K562 (cell line): ENCODE data around the gene RARRES1. TPM values are rescaled to one million over a fixed set of nuclear protein-coding genes. Genes with fewer than 3 reads are reported as not detected.

ENCODE experiments used
- ATAC-seq: fragments of 200-7000 bp; cut with Tn5 transposase; 3 replicates; pipeline ENCODE4 v1.9.1; 2020; ENCODE audit warnings: moderate library complexity
- BruUV-seq: library from RNA; stranded (reverse); fragments of 400-500 nt; replicated peaks from 2 replicates; lab custom pipeline; 2021; lab: Mats Ljungman, UMichigan
- CTCF ChIA-PET: fragments of 300-600 bp; formaldehyde crosslinking; extraction: SDS; loops from one replicate; lab custom pipeline; 2021; ENCODE audit warnings: low intra/inter-chr PET ratio; lab: Yijun Ruan, JAX
- POLR2A ChIA-PET: fragments of 300-600, 350-650 bp; sonication (Branson Sonifier 250); formaldehyde crosslinking; extraction: SDS; loops from one replicate; lab custom pipeline; 2021; ENCODE audit warnings: antibody characterized with exemption, inconsistent platforms; lab: Yijun Ruan, JAX
- DNase-seq, 4 experiments: peaks; one replicate each; pipeline versions ENCODE4 v3.0.0 to v3.0.0-alpha.2; 2011 to 2018; ENCODE audit warnings: low spot score in 3 of 4, mixed read lengths in 3 of 4; ENCODE audit errors: extremely low read depth in 1 of 4
- FAIRE-seq: peaks from 2 replicates; lab custom pipeline; 2011; peaks lifted over from hg19 to GRCh38; lab: Jason Lieb, UNC
- H2AFZ ChIP-seq: 2 replicates; pipeline ENCODE4 v1.6.0; 2011; ENCODE audit warnings: low read depth, low read length, control low read depth, inconsistent platforms
- H3K27ac ChIP-seq: fragments of 200-600 bp; 3 replicates; pipeline ENCODE4 v1.8.0; 2011; ENCODE audit warnings: low read depth, mild to moderate bottlenecking, control low read depth, inconsistent platforms, low read length, moderate library complexity, mixed read lengths; ENCODE audit errors: extremely low read depth
- H3K27me3 ChIP-seq, 2 experiments: fragments of 300-600 bp in 1 of 2; 2 replicates in 1 of 2; 3 replicates in 1 of 2; pipeline versions ENCODE4 v1.6.0 to v1.8.0; 2011; ENCODE audit warnings: inconsistent platforms in 2 of 2, low read length in 2 of 2, mild to moderate bottlenecking in 1 of 2, mixed read lengths in 1 of 2, moderate library complexity in 1 of 2; ENCODE audit not compliant: control insufficient read depth in 2 of 2, insufficient read depth in 2 of 2
- H3K36me3 ChIP-seq: fragments of 300-600 bp; 3 replicates; pipeline ENCODE4 v1.8.0; 2011; ENCODE audit warnings: mild to moderate bottlenecking, low read length, inconsistent platforms; ENCODE audit not compliant: control insufficient read depth, insufficient read depth
- H3K4me1 ChIP-seq, 2 experiments: fragments of 200-600 bp in 1 of 2; replicated peaks in 1 of 2; 2 replicates in 1 of 2; 3 replicates in 1 of 2; pipeline versions ENCODE4 v1.5.1 to v1.8.0; 2011; ENCODE audit warnings: inconsistent platforms in 2 of 2, low read length in 2 of 2, mild to moderate bottlenecking in 1 of 2, mixed read lengths in 1 of 2, moderate library complexity in 1 of 2; ENCODE audit not compliant: control insufficient read depth in 2 of 2, insufficient read depth in 2 of 2
- H3K4me2 ChIP-seq: 2 replicates; pipeline ENCODE4 v1.6.1; 2011; ENCODE audit warnings: low read length, control low read depth, inconsistent platforms, mixed read lengths; ENCODE audit not compliant: insufficient read depth
- H3K4me3 ChIP-seq: fragments of 200-600 bp; sonication (generic), shearing (Covaris generic); 2 replicates; pipeline ENCODE4 v1.5.1; 2016; ENCODE audit warnings: control low read depth, inconsistent platforms
- H3K79me2 ChIP-seq: fragments of 200-600 bp; 3 replicates; pipeline ENCODE4 v1.8.0; 2011; ENCODE audit warnings: low read length, inconsistent platforms; ENCODE audit not compliant: control insufficient read depth, insufficient read depth
- H3K9ac ChIP-seq, 2 experiments: 2 replicates each; pipeline versions ENCODE4 v1.6.0 to v1.6.1; 2011; ENCODE audit warnings: low read depth in 2 of 2, low read length in 2 of 2, control low read depth in 1 of 2, inconsistent platforms in 1 of 2, mild to moderate bottlenecking in 1 of 2, mixed read lengths in 1 of 2; ENCODE audit not compliant: insufficient read depth in 1 of 2
- H3K9me1 ChIP-seq: one replicate; pipeline ENCODE4 v1.6.0; 2011; ENCODE audit warnings: inconsistent platforms, mild to moderate bottlenecking, low read length, moderate library complexity; ENCODE audit not compliant: control insufficient read depth, insufficient read depth
- H3K9me3 ChIP-seq: replicated peaks from 2 replicates; pipeline ENCODE4 v1.5.1; 2011; ENCODE audit warnings: low read depth, low read length, inconsistent platforms; ENCODE audit not compliant: control insufficient read depth, insufficient read depth
- H4K20me1 ChIP-seq: replicated peaks from 2 replicates; pipeline ENCODE4 v1.6.1; 2011; ENCODE audit warnings: low read length, inconsistent platforms, mixed read lengths; ENCODE audit not compliant: control insufficient read depth, insufficient read depth
- BRD4 ChIP-seq: fragments of 200-600 bp; sonication (generic); IDR thresholded peaks from 2 replicates; pipeline ENCODE4 v1.6.1; 2017; ENCODE audit warnings: inconsistent platforms
- CBX2 ChIP-seq: fragments of 200-600 bp; sonication (generic); IDR thresholded peaks from one replicate; pipeline ENCODE4 v1.6.1; 2012; ENCODE audit warnings: mild to moderate bottlenecking, low read length, inconsistent platforms; ENCODE audit not compliant: insufficient read depth, poor library complexity, severe bottlenecking
- CREM ChIP-seq: IDR thresholded peaks from 2 replicates; pipeline ENCODE4 v1.6.1; 2014; ENCODE audit warnings: antibody characterized with exemption, low read depth
- EP300 ChIP-seq: IDR thresholded peaks from 2 replicates; pipeline ENCODE4 v1.6.1; 2012; ENCODE audit warnings: low read length, improper control_type of control experiment
- ERF ChIP-seq: fragments of 450-650 bp; formaldehyde crosslinking; IDR thresholded peaks from 2 replicates; pipeline ENCODE4 v1.4.0; 2020; ENCODE audit warnings: mild to moderate bottlenecking, mixed read lengths
- FOXK1 ChIP-seq: sonication (generic); formaldehyde crosslinking; IDR thresholded peaks from 2 replicates; pipeline ENCODE4 v1.8.0; 2022; ENCODE audit warnings: missing genetic modification reagents, mild to moderate bottlenecking, borderline replicate concordance
- MTA3 ChIP-seq: fragments of 450-650 bp; formaldehyde crosslinking; IDR thresholded peaks from 2 replicates; pipeline ENCODE4 v1.6.1; 2017; ENCODE audit warnings: mild to moderate bottlenecking, borderline replicate concordance
- RAD51 ChIP-seq: fragments of 450-650 bp; IDR thresholded peaks from 2 replicates; pipeline ENCODE4 v1.7.1; 2016; ENCODE audit warnings: low read depth, mild to moderate bottlenecking, borderline replicate concordance
- TARDBP ChIP-seq: fragments of 450-650 bp; IDR thresholded peaks from 2 replicates; pipeline ENCODE4 v1.6.1; 2016
- TCF3 ChIP-seq: sonication (generic); formaldehyde crosslinking; IDR thresholded peaks from 2 replicates; pipeline ENCODE4 v1.4.0; 2020; ENCODE audit warnings: mild to moderate bottlenecking, missing genetic modification reagents
- TEAD1 ChIP-seq, 2 experiments: fragments of 450-650 bp in 1 of 2; sonication (generic) in 1 of 2; formaldehyde crosslinking; IDR thresholded peaks; 2 replicates each; pipeline versions ENCODE4 v1.4.0 to v1.8.0; 2020 to 2022; ENCODE audit warnings: mild to moderate bottlenecking in 2 of 2, missing genetic modification reagents in 1 of 2
- YY1 ChIP-seq, 3 experiments: IDR thresholded peaks; 2 replicates each; pipeline ENCODE4 v1.6.1; 2011; ENCODE audit warnings: low read length in 2 of 3, mild to moderate bottlenecking in 2 of 3, moderate library complexity in 2 of 3, borderline replicate concordance in 1 of 3, control low read depth in 1 of 3, low read depth in 1 of 3; ENCODE audit not compliant: insufficient read depth in 3 of 3, insufficient replicate concordance in 2 of 3, control insufficient read depth in 1 of 3, insufficient read length in 1 of 3; ENCODE audit errors: extremely low read depth in 1 of 3
- ZFP1 ChIP-seq: fragments of 450-650 bp; formaldehyde crosslinking; IDR thresholded peaks from 2 replicates; pipeline ENCODE4 v1.4.0; 2020; ENCODE audit warnings: mild to moderate bottlenecking, mixed read lengths
- ZNF3 ChIP-seq: fragments of 250-450 bp; sonication (Bioruptor Pico); IDR thresholded peaks from 2 replicates; pipeline ENCODE4 v1.5.0; 2021; ENCODE audit warnings: mild to moderate bottlenecking, moderate library complexity
- WGBS: fragments of 100-300 bp; shearing (Covaris generic); methylation state at CpG from one replicate; pipeline ENCODE4 v1.1.6; 2016; ENCODE audit warnings: low coverage, mixed read lengths; ENCODE audit not compliant: insufficient coverage; ENCODE audit errors: missing lambda C conversion rate; 5-methylcytosine and 5-hydroxymethylcytosine counted together
- in situ Hi-C: fragments of 300-500 bp; cut with MboI; formaldehyde crosslinking; loops from 4 replicates; pipeline ENCODE4 v1.15.0; 2018; ENCODE audit warnings: inconsistent platforms, mixed read lengths
- intact Hi-C: fragments of 100-400 bp; cut with micrococcal nuclease; formaldehyde crosslinking; loops from 2 replicates; pipeline ENCODE4 v1.14.2; 2022
- polyA plus RNA-seq, 8 experiments: library from polyadenylated mRNA; depleted of rRNA in 4 of 8; stranded (reverse) in 5 of 8; unstranded in 3 of 8; fragments of >200 nt; fragmentation: Nextera tagmentation in 2 of 8; fragmentation: Illumina TruSeq in 1 of 8; extraction: Ambion mirVana in 2 of 8; extraction: Trizol in 1 of 8; gene quantifications; 2 replicates each; pipeline versions ENCODE4 v1.2.1 to v1.2.3, GENCODE V29; 2011 to 2014; ENCODE audit warnings: inconsistent platforms in 1 of 8, missing spikeins in 1 of 8
- total RNA-seq, 7 experiments: library from RNA; depleted of rRNA in 6 of 7; stranded (reverse); fragments of >200 nt in 6 of 7; fragmentation: Illumina TruSeq in 2 of 7; extraction: Trizol in 2 of 7; gene quantifications; 2 replicates each; pipeline versions ENCODE4 v1.2.1 to v1.2.3, GENCODE V29; 2011 to 2021; ENCODE audit warnings: low replicate concordance in 1 of 7
- TF ChIP-seq, protein P1 (sequence below): IDR thresholded peaks from 2 replicates; pipeline ENCODE4 v1.6.1; 2011; ENCODE audit not compliant: insufficient read length; ENCODE audit errors: extremely low read depth
- TF ChIP-seq, protein P2 (sequence below), 2 experiments: fragments of 450-650 bp in 1 of 2; sonication (generic) in 1 of 2; formaldehyde crosslinking; conservative IDR thresholded peaks; 2 replicates each; pipeline versions ENCODE4 v1.4.0 to v1.8.1; 2020 to 2022; ENCODE audit warnings: mild to moderate bottlenecking in 1 of 2, missing genetic modification reagents in 1 of 2
- TF ChIP-seq, protein P3 (sequence below): sonication (generic); formaldehyde crosslinking; IDR thresholded peaks from 2 replicates; pipeline ENCODE4 v1.8.1; 2023; ENCODE audit warnings: mild to moderate bottlenecking, missing genetic modification reagents
- TF ChIP-seq, protein P4 (sequence below): fragments of 250-450 bp; sonication (Bioruptor Pico); IDR thresholded peaks from 2 replicates; pipeline ENCODE4 v1.8.0; 2021; ENCODE audit warnings: borderline replicate concordance, mild to moderate bottlenecking, moderate library complexity; ENCODE audit not compliant: poor library complexity, severe bottlenecking

RARRES1 gene
- total and polyA plus RNA-seq, 9 of the 15 experiments (the other 6 are each of a cell fraction or from before 2014, with no cell fraction given), result not detected

DNA sequence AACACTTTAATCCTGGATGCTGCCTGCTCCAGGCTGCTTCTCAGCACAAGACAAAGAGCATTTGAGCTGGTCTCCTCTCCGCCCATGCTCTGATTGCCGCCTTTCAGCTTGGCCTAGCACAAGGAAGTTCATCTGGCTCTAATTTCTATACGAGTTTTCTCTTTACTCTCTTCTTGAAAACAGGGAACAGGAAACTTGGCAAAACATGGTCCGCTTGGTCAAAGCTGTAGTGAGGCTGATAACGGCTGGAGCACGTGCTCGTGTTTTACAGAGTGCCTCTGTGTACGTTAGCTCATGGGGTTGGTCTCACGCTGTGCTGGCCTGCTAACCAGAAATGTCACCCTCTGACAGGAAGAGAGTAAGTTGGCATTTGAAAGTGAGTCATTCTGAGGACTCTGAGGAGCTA is 19.2 kb downstream of the RARRES1 start:
- Histone ChIP-seq H3K27ac (peak overlapping the region; percentile 36; the same call in 2 of the 3 replicates), H3K4me2 (no peak overlapping the region), H3K27me3 (no peaks in the 10 kb centered on the region), H3K9me1 (no peaks in the 10 kb centered on the region), H3K36me3 (peaks cover 45% of the 10 kb centered on the region), H3K9ac (peak overlapping the region in 1 of 2 experiments; percentile 0; a peak in 1 of 4 replicates), H3K9me3 (no peaks in the 10 kb centered on the region), H4K20me1 (no peaks in the 10 kb centered on the region), H3K4me3 (no peak overlapping the region), H3K79me2 (no peaks in the 10 kb centered on the region), H3K4me1 (peaks cover 19 to 32% of the 10 kb centered on the region in 2 experiments; a peak in 4 of 5 replicates), H2AFZ (peak overlapping the region; percentile 44; the same call in 1 of the 2 replicates)
- in situ Hi-C loops (no loop called here), intact Hi-C loops (no loop called here)
- FAIRE-seq (peak; percentile 79), ATAC-seq (peak; percentile 21; the same call in 1 of the 3 replicates), DNase-seq (peak in 1 of 4 experiments; percentile 54)
- no TSS peak for BruUV-seq
- ChIA-PET CTCF (no interaction called here), POLR2A (interaction anchor here (1.0 to 1.6 kb wide), 6 partner anchors 9 to 28 kb away, joined by 3 to 8 read pairs (median 3); no protein-coding TSS in a partner anchor)
- WGBS, result 53% methylated on average over 9 of the region's 9 CpGs
- TF ChIP-seq CBX2 (no peak), TCF3 (CRISPR knock-in tag) (0 out of 2 replicates have a peak, but pooled peaks have one; percentile 8), ERF (peak; percentile 77), EP300 (no peak), ZFP1 (CRISPR knock-in tag) (no peak), TARDBP (no peak), RAD51 (no peak), BRD4 (no peak), ZNF3 (no peak), TEAD1 (CRISPR knock-in tag; IDR thresholded peaks at IDR 0.05) (no peak; a peak in 1 of 4 replicates), YY1 (IDR thresholded peaks at IDR 0.05; ENCODE audit: borderline replicate concordance in 1 of 3, control insufficient read depth in 1 of 3, extremely low read depth in 1 of 3, insufficient read depth in 3 of 3, insufficient read length in 1 of 3, insufficient replicate concordance in 2 of 3, low read depth in 1 of 3, low read length in 2 of 3) (no peak), MTA3 (no peak), CREM (no peak), FOXK1 (CRISPR knock-in tag) (no peak)
- TF ChIP-seq, protein P1, sequence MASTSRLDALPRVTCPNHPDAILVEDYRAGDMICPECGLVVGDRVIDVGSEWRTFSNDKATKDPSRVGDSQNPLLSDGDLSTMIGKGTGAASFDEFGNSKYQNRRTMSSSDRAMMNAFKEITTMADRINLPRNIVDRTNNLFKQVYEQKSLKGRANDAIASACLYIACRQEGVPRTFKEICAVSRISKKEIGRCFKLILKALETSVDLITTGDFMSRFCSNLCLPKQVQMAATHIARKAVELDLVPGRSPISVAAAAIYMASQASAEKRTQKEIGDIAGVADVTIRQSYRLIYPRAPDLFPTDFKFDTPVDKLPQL, result no peak
- TF ChIP-seq, protein P2, sequence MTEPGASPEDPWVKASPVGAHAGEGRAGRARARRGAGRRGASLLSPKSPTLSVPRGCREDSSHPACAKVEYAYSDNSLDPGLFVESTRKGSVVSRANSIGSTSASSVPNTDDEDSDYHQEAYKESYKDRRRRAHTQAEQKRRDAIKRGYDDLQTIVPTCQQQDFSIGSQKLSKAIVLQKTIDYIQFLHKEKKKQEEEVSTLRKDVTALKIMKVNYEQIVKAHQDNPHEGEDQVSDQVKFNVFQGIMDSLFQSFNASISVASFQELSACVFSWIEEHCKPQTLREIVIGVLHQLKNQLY (CRISPR knock-in tag; conservative IDR thresholded peaks at IDR 0.05), result no peak
- TF ChIP-seq, protein P3, sequence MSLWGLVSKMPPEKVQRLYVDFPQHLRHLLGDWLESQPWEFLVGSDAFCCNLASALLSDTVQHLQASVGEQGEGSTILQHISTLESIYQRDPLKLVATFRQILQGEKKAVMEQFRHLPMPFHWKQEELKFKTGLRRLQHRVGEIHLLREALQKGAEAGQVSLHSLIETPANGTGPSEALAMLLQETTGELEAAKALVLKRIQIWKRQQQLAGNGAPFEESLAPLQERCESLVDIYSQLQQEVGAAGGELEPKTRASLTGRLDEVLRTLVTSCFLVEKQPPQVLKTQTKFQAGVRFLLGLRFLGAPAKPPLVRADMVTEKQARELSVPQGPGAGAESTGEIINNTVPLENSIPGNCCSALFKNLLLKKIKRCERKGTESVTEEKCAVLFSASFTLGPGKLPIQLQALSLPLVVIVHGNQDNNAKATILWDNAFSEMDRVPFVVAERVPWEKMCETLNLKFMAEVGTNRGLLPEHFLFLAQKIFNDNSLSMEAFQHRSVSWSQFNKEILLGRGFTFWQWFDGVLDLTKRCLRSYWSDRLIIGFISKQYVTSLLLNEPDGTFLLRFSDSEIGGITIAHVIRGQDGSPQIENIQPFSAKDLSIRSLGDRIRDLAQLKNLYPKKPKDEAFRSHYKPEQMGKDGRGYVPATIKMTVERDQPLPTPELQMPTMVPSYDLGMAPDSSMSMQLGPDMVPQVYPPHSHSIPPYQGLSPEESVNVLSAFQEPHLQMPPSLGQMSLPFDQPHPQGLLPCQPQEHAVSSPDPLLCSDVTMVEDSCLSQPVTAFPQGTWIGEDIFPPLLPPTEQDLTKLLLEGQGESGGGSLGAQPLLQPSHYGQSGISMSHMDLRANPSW (CRISPR knock-in tag), result no peak
- TF ChIP-seq, protein P4, sequence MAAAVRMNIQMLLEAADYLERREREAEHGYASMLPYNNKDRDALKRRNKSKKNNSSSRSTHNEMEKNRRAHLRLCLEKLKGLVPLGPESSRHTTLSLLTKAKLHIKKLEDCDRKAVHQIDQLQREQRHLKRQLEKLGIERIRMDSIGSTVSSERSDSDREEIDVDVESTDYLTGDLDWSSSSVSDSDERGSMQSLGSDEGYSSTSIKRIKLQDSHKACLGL (CRISPR knock-in tag), result no peak
